ENCODE results near the gene SP3. TPM values are rescaled to one million over a fixed set of nuclear protein-coding genes. Genes with fewer than 3 reads are reported as not detected.

Gene SP3
- total and polyA plus RNA-seq, 2 of the 8 experiments (the other 6 are each of a cell fraction or from before 2014, with no cell fraction given), result 31.0 to 92.1 TPM

- H3K79me2 ChIP-seq (ENCODE audit: control insufficient read depth in 1 of 2, insufficient read depth in 2 of 2, low read length in 2 of 2), result no peaks in the 10 kb centered on the region
- H3K56ac ChIP-seq (replicated peaks; ENCODE audit: insufficient read length, low read depth, low read length), result no peak overlapping the region
- H4K5ac ChIP-seq (ENCODE audit: insufficient read length, low read depth, low read length), result no peak overlapping the region
- DNase-seq (ENCODE audit: low read depth in 1 of 2, low spot score in 2 of 2) (no peak), FAIRE-seq (no peak)
- H3K4me1 ChIP-seq (replicated peaks in 1 of 4; ENCODE audit: control insufficient read depth in 3 of 4, insufficient read depth in 4 of 4, low read length in 3 of 4), result no peaks in the 10 kb centered on the region; a peak in 1 of 7 replicates
- H2BK5ac ChIP-seq (ENCODE audit: low read depth, low read length), result no peak overlapping the region
- POLR2A ChIA-PET (ENCODE audit: partially characterized antibody), result interaction anchor here (1.4 kb wide), 1 partner anchor 10 kb away, joined by 3 read pairs; no protein-coding TSS in a partner anchor
- H2AK5ac ChIP-seq (ENCODE audit: low read depth, low read length), result no peak overlapping the region
- H4K20me1 ChIP-seq (replicated peaks in 1 of 2; ENCODE audit: control insufficient read depth in 1 of 2, insufficient read depth in 2 of 2, low read length in 2 of 2), result no peaks in the 10 kb centered on the region
- H3K36me3 ChIP-seq (ENCODE audit: control insufficient read depth in 2 of 4, insufficient read depth in 4 of 4, low read length in 3 of 4), result no peaks in the 10 kb centered on the region
- H3K18ac ChIP-seq (ENCODE audit: extremely low read depth, low read length), result no peak overlapping the region
- no peak overlapping the region for H4K8ac ChIP-seq (ENCODE audit: extremely low read depth, insufficient read depth, low read length)
- no peak overlapping the region for H2BK15ac ChIP-seq (ENCODE audit: low read length)
- H3K27ac ChIP-seq (ENCODE audit: low read depth, low read length), result no peak overlapping the region
- H3K4me2 ChIP-seq (ENCODE audit: insufficient read depth in 1 of 2, low read depth in 2 of 2, low read length in 2 of 2), result no peak overlapping the region
- no peak overlapping the region for H2BK20ac ChIP-seq (ENCODE audit: low read length)
- no peak overlapping the region for H4K91ac ChIP-seq (replicated peaks; ENCODE audit: insufficient read length, low read length)
- no peaks in the 10 kb centered on the region for H3K9me3 ChIP-seq (ENCODE audit: insufficient read depth in 2 of 2, low read depth in 1 of 2, low read length in 1 of 2)
- WGBS, 2 experiments (ENCODE audit: extremely low coverage in 1 of 2, insufficient coverage in 1 of 2, insufficient read length in 1 of 2, insufficient replicate concordance in 2 of 2, low coverage in 1 of 2, low lambda C conversion rate in 2 of 2, missing lambda C conversion rate in 1 of 2), result 96% methylated on average over 11 of the region's 11 CpGs; no CpG with 5 or more reads in 1 of the 2 experiments
- H3K23me2 ChIP-seq (ENCODE audit: low read depth, low read length), result no peaks in the 10 kb centered on the region
- no peak overlapping the region for H2AFZ ChIP-seq (ENCODE audit: low read length)
- CTCF ChIA-PET (ENCODE audit: partially characterized antibody), result no interaction called here
- no peaks in the 10 kb centered on the region for H3K79me1 ChIP-seq (ENCODE audit: low read depth, low read length)
- no peak overlapping the region for H3K9ac ChIP-seq (replicated peaks in 1 of 4; ENCODE audit: extremely low read depth in 1 of 4, low read depth in 3 of 4, low read length in 3 of 4)
- no peak overlapping the region for H3K4me3 ChIP-seq (ENCODE audit: extremely low read depth in 1 of 4, insufficient read depth in 2 of 4, low read depth in 3 of 4, low read length in 4 of 4)
- H2BK12ac ChIP-seq (ENCODE audit: low read depth, low read length), result no peak overlapping the region
- H3K4ac ChIP-seq (replicated peaks; ENCODE audit: insufficient read length, low read depth, low read length), result no peak overlapping the region
- no peak overlapping the region for H3K23ac ChIP-seq (ENCODE audit: insufficient read length)
- H3K14ac ChIP-seq (ENCODE audit: insufficient read length), result no peak overlapping the region
- H3K27me3 ChIP-seq (replicated peaks in 1 of 4; ENCODE audit: control insufficient read depth in 3 of 4, extremely low read depth in 1 of 4, insufficient read depth in 3 of 4, low read length in 3 of 4), result no peaks in the 10 kb centered on the region
- no peak overlapping the region for H2BK120ac ChIP-seq (replicated peaks; ENCODE audit: low read depth, low read length)
- TF ChIP-seq JUND (IDR thresholded peaks at IDR 0.05; ENCODE audit: low read length), result no peak
- TF ChIP-seq TAF7 (optimal IDR thresholded peaks at IDR 0.05; ENCODE audit: borderline replicate concordance, low read depth, low read length), result no peak
- TF ChIP-seq RAD21 (IDR thresholded peaks at IDR 0.05 in 1 of 2, conservative IDR thresholded peaks at IDR 0.05 in 1 of 2; ENCODE audit: low read depth in 2 of 2, low read length in 2 of 2), result no peak
- no peak for TF ChIP-seq CBX5 (IDR thresholded peaks at IDR 0.05; ENCODE audit: low read depth, low read length)
- TF ChIP-seq CHD1 (IDR thresholded peaks at IDR 0.05; ENCODE audit: low read depth, low read length), result no peak
- TF ChIP-seq FOSL1 (IDR thresholded peaks at IDR 0.05; ENCODE audit: insufficient read depth, low read depth, low read length), result no peak
- no peak for TF ChIP-seq CBX8 (IDR thresholded peaks at IDR 0.05; ENCODE audit: borderline replicate concordance, low read depth, low read length)
- TF ChIP-seq RBBP5 (IDR thresholded peaks at IDR 0.05; ENCODE audit: borderline replicate concordance, low read depth, low read length), result no peak
- no peak for TF ChIP-seq SUZ12 (IDR thresholded peaks at IDR 0.05; ENCODE audit: low read length)
- no peak for TF ChIP-seq SIX5 (IDR thresholded peaks at IDR 0.05; ENCODE audit: low read depth, low read length)
- no peak for TF ChIP-seq SRF (IDR thresholded peaks at IDR 0.05; ENCODE audit: low read depth, low read length)
- TF ChIP-seq TBP (IDR thresholded peaks at IDR 0.05; ENCODE audit: low read depth, low read length), result no peak
- no peak for TF ChIP-seq TCF12 (IDR thresholded peaks at IDR 0.05; ENCODE audit: low read depth, low read length)
- no peak for TF ChIP-seq CHD2 (IDR thresholded peaks at IDR 0.05; ENCODE audit: low read length)
Observed at GRCh38 chr2:174005801-174006419, 40.7 kb upstream of the SP3 start.

Measured in H1 (cell line).